ENCODE results near the gene PVRIG.

- TF ChIP-seq POLR2A (IDR thresholded peaks at IDR 0.05; ENCODE audit: low read depth, low read length): peak; percentile 91
- peak; percentile 80 for TF ChIP-seq POLR2AphosphoS5 (IDR thresholded peaks at IDR 0.05; ENCODE audit: low read depth, low read length)
- no peak for TF ChIP-seq SPI1 (IDR thresholded peaks at IDR 0.05; ENCODE audit: low read depth, low read length)
- peak; percentile 75; the same call in 1 of the 2 replicates for TF ChIP-seq TAF1 (IDR thresholded peaks at IDR 0.05; ENCODE audit: low read depth, low read length)
These were observed 1.5 kb downstream of the PVRIG start for GRCh38 chr7:100221231-100221718.

All from GM12891 (cell line).